HCT116 (cell line): ENCODE data around the gene CASTOR1. TPM values are rescaled to one million over a fixed set of nuclear protein-coding genes. Genes with fewer than 3 reads are reported as not detected.
"Not testable (repeated sequence)": the region's sequence is repeated elsewhere in the genome, so short reads cannot be mapped to it uniquely, and the experiment has no call there.

Experiments used
- ATAC-seq: fragments of 200-7000 bp; cut with Tn5 transposase; 2 replicates; pipeline ENCODE4 v1.9.1; 2020; ENCODE audit warnings: mild to moderate bottlenecking, moderate library complexity
- BruUV-seq: library from RNA; stranded (reverse); fragments of 400-500 nt; replicated peaks from 2 replicates; lab custom pipeline; 2021; lab: Mats Ljungman, UMichigan
- CTCF ChIA-PET: fragments of 300-600 bp; sonication (Branson Sonifier 250); formaldehyde crosslinking; loops from one replicate; lab custom pipeline; 2021; ENCODE audit warnings: antibody characterized with exemption; lab: Charles Lee
- POLR2A ChIA-PET: fragments of 300-600, 350-600 bp; sonication (Branson Sonifier 250); formaldehyde crosslinking; loops from one replicate; lab custom pipeline; 2021; ENCODE audit warnings: antibody characterized with exemption; lab: Charles Lee
- RAD21 ChIA-PET, 2 experiments: fragments of 300-600 bp; sonication (Branson Sonifier 250); formaldehyde crosslinking; loops; one replicate each; lab custom pipeline; 2023; ENCODE audit warnings: low total read pairs in 2 of 2; ENCODE audit not compliant: uncharacterized antibody in 2 of 2, unreplicated experiment in 2 of 2, low non-redundant PET in 1 of 2; lab: Charles Lee
- DNase-seq: peaks from one replicate; pipeline ENCODE4 v3.0.0-alpha.2; 2010; ENCODE audit warnings: low read depth, low spot score
- H2AFZ ChIP-seq: fragments of 200-600 bp; shearing (Covaris generic), sonication (generic); 2 replicates; pipeline ENCODE4 v1.6.1; 2017; ENCODE audit warnings: low read depth, mixed run types, mixed read lengths, antibody characterized with exemption, low read length; ENCODE audit not compliant: poor library complexity, severe bottlenecking
- H3K27ac ChIP-seq: 2 replicates; pipeline ENCODE4 v1.5.1; 2012; ENCODE audit warnings: low read depth, low read length
- H3K27me3 ChIP-seq: fragments of 200-600 bp; sonication (generic); 2 replicates; pipeline ENCODE4 v1.6.1; 2016; ENCODE audit warnings: mixed run types, low read length, mixed read lengths; ENCODE audit not compliant: insufficient read depth
- H3K36me3 ChIP-seq, 2 experiments: fragments of 200-500 bp in 1 of 2; fragments of 200-600 bp in 1 of 2; sonication (Bioruptor generic) in 1 of 2; sonication (generic) in 1 of 2; 2 replicates each; pipeline versions ENCODE4 v1.5.1 to v1.6.1; 2014 to 2016; ENCODE audit warnings: low read length in 2 of 2, inconsistent platforms in 1 of 2, mixed read lengths in 1 of 2, mixed run types in 1 of 2; ENCODE audit not compliant: insufficient read depth in 2 of 2, control insufficient read depth in 1 of 2
- H3K4me1 ChIP-seq, 2 experiments: fragments of 200-600 bp in 1 of 2; sonication (generic) in 1 of 2; 2 replicates each; pipeline versions ENCODE4 v1.5.1 to v1.6.1; 2012 to 2017; ENCODE audit warnings: low read length in 2 of 2, inconsistent platforms in 1 of 2, mild to moderate bottlenecking in 1 of 2, mixed read lengths in 1 of 2, mixed run types in 1 of 2, moderate library complexity in 1 of 2; ENCODE audit not compliant: insufficient read depth in 2 of 2, control insufficient read depth in 1 of 2
- H3K4me2 ChIP-seq: fragments of 200-600 bp; sonication (generic); 2 replicates; pipeline ENCODE4 v1.6.1; 2017; ENCODE audit warnings: mixed run types, low read length, mixed read lengths
- H3K4me3 ChIP-seq, 2 experiments: fragments of 200-600 bp in 1 of 2; sonication (generic) in 1 of 2; replicated peaks in 1 of 2; 2 replicates each; pipeline ENCODE4 v1.5.1; 2011 to 2016; ENCODE audit warnings: low read length in 2 of 2, control low read depth in 1 of 2, low read depth in 1 of 2, mild to moderate bottlenecking in 1 of 2, mixed read lengths in 1 of 2, mixed run types in 1 of 2
- H3K79me2 ChIP-seq: fragments of 200-600 bp; sonication (generic); 2 replicates; pipeline ENCODE4 v1.6.1; 2017; ENCODE audit warnings: mild to moderate bottlenecking, mixed run types, low read length, moderate library complexity, mixed read lengths; ENCODE audit not compliant: insufficient read depth
- H3K9ac ChIP-seq: fragments of 200-600 bp; sonication (generic); 2 replicates; pipeline ENCODE4 v1.6.1; 2016; ENCODE audit warnings: low read length, mixed read lengths
- H3K9me2 ChIP-seq: fragments of 200-600 bp; sonication (generic), shearing (Covaris generic); 2 replicates; pipeline ENCODE4 v1.6.1; 2017; ENCODE audit warnings: mixed run types, mild to moderate bottlenecking, moderate library complexity; ENCODE audit not compliant: insufficient read depth
- H3K9me3 ChIP-seq, 2 experiments: fragments of 200-500 bp in 1 of 2; fragments of 200-600 bp in 1 of 2; sonication (Bioruptor generic) in 1 of 2; sonication (generic) in 1 of 2; 2 replicates each; pipeline ENCODE4 v1.6.1; 2014 to 2017; ENCODE audit warnings: low read length in 2 of 2, mixed read lengths in 2 of 2, inconsistent platforms in 1 of 2, low read depth in 1 of 2, mild to moderate bottlenecking in 1 of 2, mixed run types in 1 of 2, moderate library complexity in 1 of 2; ENCODE audit not compliant: control insufficient read depth in 1 of 2, insufficient read depth in 1 of 2
- H4K20me1 ChIP-seq: fragments of 200-600 bp; sonication (generic), shearing (Covaris generic); 2 replicates; pipeline ENCODE4 v1.6.1; 2017; ENCODE audit warnings: mixed run types, mild to moderate bottlenecking, moderate library complexity; ENCODE audit not compliant: insufficient read depth
- CEBPB ChIP-seq: IDR thresholded peaks from 2 replicates; pipeline ENCODE4 v1.6.1; 2012; ENCODE audit warnings: low read depth
- EGR1 ChIP-seq: IDR thresholded peaks from 2 replicates; pipeline ENCODE4 v1.6.1; 2012; ENCODE audit warnings: low read depth
- EZH2 ChIP-seq: fragments of 200-600 bp; sonication (generic); IDR thresholded peaks from 2 replicates; pipeline ENCODE4 v1.6.1; 2017; ENCODE audit warnings: antibody characterized with exemption, mixed run types
- FOSL1 ChIP-seq: IDR thresholded peaks from 2 replicates; pipeline ENCODE4 v1.6.1; 2012; ENCODE audit warnings: low read depth
- JUND ChIP-seq: IDR thresholded peaks from 2 replicates; pipeline ENCODE4 v1.6.1; 2012
- RAD21 ChIP-seq: IDR thresholded peaks from 2 replicates; pipeline ENCODE4 v1.6.1; 2012; ENCODE audit warnings: low read depth, mild to moderate bottlenecking
- SIN3A ChIP-seq: IDR thresholded peaks from 2 replicates; pipeline ENCODE4 v1.6.1; 2012; ENCODE audit warnings: low read depth
- SP1 ChIP-seq: IDR thresholded peaks from 2 replicates; pipeline ENCODE4 v1.6.1; 2012; ENCODE audit warnings: low read depth
- SRF ChIP-seq: IDR thresholded peaks from 2 replicates; pipeline ENCODE4 v1.6.1; 2012; ENCODE audit warnings: low read depth
- TCF7L2 ChIP-seq: IDR thresholded peaks from 2 replicates; pipeline ENCODE4 v1.7.0; 2011; ENCODE audit warnings: borderline replicate concordance, inconsistent platforms; ENCODE audit not compliant: insufficient read depth, insufficient read length; ENCODE audit errors: extremely low read depth
- YY1 ChIP-seq: IDR thresholded peaks from 2 replicates; pipeline ENCODE4 v1.6.1; 2011; ENCODE audit warnings: low read length, low read depth, moderate library complexity, mild to moderate bottlenecking; ENCODE audit not compliant: insufficient replicate concordance; ENCODE audit errors: extremely low read depth
- ZFX ChIP-seq: fragments of 450-650 bp; IDR thresholded peaks from 2 replicates; pipeline ENCODE4 v1.6.1; 2017
- intact Hi-C: fragments of 100-400 bp; cut with micrococcal nuclease; formaldehyde crosslinking; loops from 2 replicates; pipeline ENCODE4 v1.10.0; 2022
- total RNA-seq: library from RNA; stranded (reverse); gene quantifications from one replicate; pipeline ENCODE4 v1.2.1, GENCODE V29; 2021; ENCODE audit not compliant: unreplicated experiment
- TF ChIP-seq, protein P1 (sequence below), 3 experiments: fragments of 200-600 bp in 1 of 3; sonication (generic) in 1 of 3; IDR thresholded peaks in 2 of 3; conservative IDR thresholded peaks in 1 of 3; 2 replicates each; pipeline ENCODE4 v1.5.1; 2012 to 2017; ENCODE audit warnings: low read depth in 2 of 3, low read length in 2 of 3, antibody characterized with exemption in 1 of 3, borderline replicate concordance in 1 of 3, control low read depth in 1 of 3, mild to moderate bottlenecking in 1 of 3, mixed read lengths in 1 of 3, mixed run types in 1 of 3, moderate library complexity in 1 of 3; ENCODE audit not compliant: insufficient read depth in 1 of 3
- TF ChIP-seq, protein P2 (sequence below): IDR thresholded peaks from 2 replicates; pipeline ENCODE4 v1.6.1; 2011; ENCODE audit warnings: mild to moderate bottlenecking, low read length, moderate library complexity; ENCODE audit not compliant: insufficient replicate concordance; ENCODE audit errors: extremely low read depth
- TF ChIP-seq, protein P3 (sequence below): IDR thresholded peaks from 2 replicates; pipeline ENCODE4 v1.6.1; 2012
- TF ChIP-seq, protein P4 (sequence below): IDR thresholded peaks from 2 replicates; pipeline ENCODE4 v1.6.1; 2012

CASTOR1 gene
- total RNA-seq, 1 experiment from 2014 or later = 6.5 TPM

DNA sequence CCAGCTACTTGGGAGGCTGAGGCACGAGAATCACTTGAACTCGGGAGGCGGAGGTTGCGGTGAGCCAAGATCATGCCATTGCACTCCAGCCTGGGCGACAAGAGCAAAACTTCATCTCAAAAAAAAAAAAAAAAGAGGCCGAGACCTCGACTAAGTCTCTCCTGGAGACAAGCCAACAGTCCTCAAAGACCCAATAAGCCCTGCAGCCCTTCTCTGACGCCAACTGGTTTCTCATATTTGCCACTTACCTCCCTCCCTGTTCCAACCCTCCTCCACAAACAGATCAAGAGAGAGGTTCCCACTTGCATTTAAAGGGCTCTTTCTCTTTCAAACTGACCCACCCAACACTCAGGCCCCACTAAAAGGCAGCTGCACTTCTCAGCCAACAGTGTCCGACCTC is 49.0 kb upstream of the CASTOR1 start:
- H3K4me1 ChIP-seq, CTCF ChIA-PET, H3K27ac ChIP-seq, H2AFZ ChIP-seq, H3K9me2 ChIP-seq, POLR2A ChIA-PET, H3K9ac ChIP-seq, DNase-seq, H3K9me3 ChIP-seq, BruUV-seq, RAD21 ChIA-PET, H3K4me2 ChIP-seq, H3K4me3 ChIP-seq, H4K20me1 ChIP-seq, ATAC-seq, H3K27me3 ChIP-seq, H3K79me2 ChIP-seq, intact Hi-C loops: not testable (repeated sequence)
- peaks cover 74 to 94% of the 10 kb centered on the region in 2 experiments for H3K36me3 ChIP-seq

DNA sequence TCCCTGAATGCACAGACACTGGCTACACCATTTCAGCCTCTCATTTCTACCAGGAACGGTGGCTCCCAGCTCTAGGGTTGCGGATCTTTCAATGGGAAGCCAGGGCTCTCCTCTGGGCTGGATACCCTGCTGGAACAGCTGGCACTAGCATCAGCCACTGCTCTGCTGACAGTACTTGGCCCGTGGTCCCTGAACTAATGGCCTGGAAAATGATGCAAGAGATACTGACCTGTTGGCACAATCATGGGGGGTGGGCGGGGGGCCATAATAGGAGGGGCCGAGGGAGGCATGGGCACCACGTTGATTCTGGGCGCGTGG is 48.1 kb upstream of the CASTOR1 start:
- ChIA-PET POLR2A (no interaction called here), RAD21 (no interaction called here), CTCF (no interaction called here)
- H3K9me2 ChIP-seq = no peaks in the 10 kb centered on the region
- ATAC-seq = no peak
- H3K9ac ChIP-seq = no peak overlapping the region
- no peak overlapping the region for H3K27ac ChIP-seq
- TF ChIP-seq EGR1 (no peak), YY1 (no peak), SRF (no peak), RAD21 (no peak), CEBPB (no peak), FOSL1 (no peak), TCF7L2 (no peak), EZH2 (no peak), SIN3A (no peak), ZFX (no peak), SP1 (no peak), JUND (no peak)
- TF ChIP-seq, protein P1, sequence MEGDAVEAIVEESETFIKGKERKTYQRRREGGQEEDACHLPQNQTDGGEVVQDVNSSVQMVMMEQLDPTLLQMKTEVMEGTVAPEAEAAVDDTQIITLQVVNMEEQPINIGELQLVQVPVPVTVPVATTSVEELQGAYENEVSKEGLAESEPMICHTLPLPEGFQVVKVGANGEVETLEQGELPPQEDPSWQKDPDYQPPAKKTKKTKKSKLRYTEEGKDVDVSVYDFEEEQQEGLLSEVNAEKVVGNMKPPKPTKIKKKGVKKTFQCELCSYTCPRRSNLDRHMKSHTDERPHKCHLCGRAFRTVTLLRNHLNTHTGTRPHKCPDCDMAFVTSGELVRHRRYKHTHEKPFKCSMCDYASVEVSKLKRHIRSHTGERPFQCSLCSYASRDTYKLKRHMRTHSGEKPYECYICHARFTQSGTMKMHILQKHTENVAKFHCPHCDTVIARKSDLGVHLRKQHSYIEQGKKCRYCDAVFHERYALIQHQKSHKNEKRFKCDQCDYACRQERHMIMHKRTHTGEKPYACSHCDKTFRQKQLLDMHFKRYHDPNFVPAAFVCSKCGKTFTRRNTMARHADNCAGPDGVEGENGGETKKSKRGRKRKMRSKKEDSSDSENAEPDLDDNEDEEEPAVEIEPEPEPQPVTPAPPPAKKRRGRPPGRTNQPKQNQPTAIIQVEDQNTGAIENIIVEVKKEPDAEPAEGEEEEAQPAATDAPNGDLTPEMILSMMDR (IDR thresholded peaks at IDR 0.05 in 2 of 3, conservative IDR thresholded peaks at IDR 0.05 in 1 of 3; ENCODE audit: borderline replicate concordance in 1 of 3, insufficient read depth in 1 of 3, low read depth in 2 of 3, low read length in 2 of 3) = no peak
- TF ChIP-seq, protein P2, sequence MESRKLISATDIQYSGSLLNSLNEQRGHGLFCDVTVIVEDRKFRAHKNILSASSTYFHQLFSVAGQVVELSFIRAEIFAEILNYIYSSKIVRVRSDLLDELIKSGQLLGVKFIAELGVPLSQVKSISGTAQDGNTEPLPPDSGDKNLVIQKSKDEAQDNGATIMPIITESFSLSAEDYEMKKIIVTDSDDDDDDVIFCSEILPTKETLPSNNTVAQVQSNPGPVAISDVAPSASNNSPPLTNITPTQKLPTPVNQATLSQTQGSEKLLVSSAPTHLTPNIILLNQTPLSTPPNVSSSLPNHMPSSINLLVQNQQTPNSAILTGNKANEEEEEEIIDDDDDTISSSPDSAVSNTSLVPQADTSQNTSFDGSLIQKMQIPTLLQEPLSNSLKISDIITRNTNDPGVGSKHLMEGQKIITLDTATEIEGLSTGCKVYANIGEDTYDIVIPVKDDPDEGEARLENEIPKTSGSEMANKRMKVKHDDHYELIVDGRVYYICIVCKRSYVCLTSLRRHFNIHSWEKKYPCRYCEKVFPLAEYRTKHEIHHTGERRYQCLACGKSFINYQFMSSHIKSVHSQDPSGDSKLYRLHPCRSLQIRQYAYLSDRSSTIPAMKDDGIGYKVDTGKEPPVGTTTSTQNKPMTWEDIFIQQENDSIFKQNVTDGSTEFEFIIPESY = no peak
- TF ChIP-seq, protein P3, sequence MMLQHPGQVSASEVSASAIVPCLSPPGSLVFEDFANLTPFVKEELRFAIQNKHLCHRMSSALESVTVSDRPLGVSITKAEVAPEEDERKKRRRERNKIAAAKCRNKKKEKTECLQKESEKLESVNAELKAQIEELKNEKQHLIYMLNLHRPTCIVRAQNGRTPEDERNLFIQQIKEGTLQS = no peak
- TF ChIP-seq, protein P4, sequence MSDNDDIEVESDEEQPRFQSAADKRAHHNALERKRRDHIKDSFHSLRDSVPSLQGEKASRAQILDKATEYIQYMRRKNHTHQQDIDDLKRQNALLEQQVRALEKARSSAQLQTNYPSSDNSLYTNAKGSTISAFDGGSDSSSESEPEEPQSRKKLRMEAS = no peak
- H3K79me2 ChIP-seq = no peaks in the 10 kb centered on the region; the same call in 1 of the 2 replicates
- no TSS peak for BruUV-seq
- no peak for DNase-seq
- intact Hi-C loops = no loop called here
- no peaks in the 10 kb centered on the region for H3K9me3 ChIP-seq
- H3K36me3 ChIP-seq = peaks cover 70 to 93% of the 10 kb centered on the region in 2 experiments
- H4K20me1 ChIP-seq = no peaks in the 10 kb centered on the region
- no peak overlapping the region for H3K4me3 ChIP-seq
- no peaks in the 10 kb centered on the region for H3K4me1 ChIP-seq
- H2AFZ ChIP-seq = no peak overlapping the region
- H3K27me3 ChIP-seq = no peaks in the 10 kb centered on the region
- no peak overlapping the region for H3K4me2 ChIP-seq
